ENCODE measurements around the gene ZNF341.

DNA sequence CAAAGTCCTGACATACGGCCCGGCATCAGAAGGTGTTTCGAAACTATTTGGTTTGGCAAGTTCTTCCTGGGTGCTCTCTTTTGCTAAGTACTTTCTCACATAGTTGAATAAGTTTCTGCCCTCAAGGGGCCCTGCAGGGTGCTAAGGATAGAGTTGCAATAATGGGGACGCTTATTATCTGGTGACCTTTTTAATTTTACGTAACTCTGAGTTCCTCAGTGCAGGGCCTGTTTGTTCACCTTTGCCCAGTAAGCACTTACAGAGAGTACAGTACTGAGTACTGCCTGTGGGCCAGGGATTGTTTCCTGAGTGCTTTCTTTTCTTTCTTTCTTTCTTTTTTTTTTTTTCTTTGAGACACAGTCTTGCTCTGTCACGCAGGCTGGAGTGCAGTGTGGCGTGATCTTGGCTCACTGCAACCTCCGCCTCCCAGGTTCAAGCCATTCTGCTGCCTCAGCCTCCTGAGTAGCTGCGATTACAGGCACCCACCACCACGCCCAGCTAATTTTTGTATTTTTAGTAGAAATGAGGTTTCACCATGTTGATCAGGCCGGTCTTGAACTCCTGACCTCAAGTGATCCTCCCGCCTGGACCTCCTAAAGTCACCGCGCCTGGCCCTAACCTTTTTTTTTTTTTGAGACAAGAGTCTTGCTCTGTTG lies 7.2 kb upstream of the ZNF341 start:
- TF ChIP-seq, protein P1, sequence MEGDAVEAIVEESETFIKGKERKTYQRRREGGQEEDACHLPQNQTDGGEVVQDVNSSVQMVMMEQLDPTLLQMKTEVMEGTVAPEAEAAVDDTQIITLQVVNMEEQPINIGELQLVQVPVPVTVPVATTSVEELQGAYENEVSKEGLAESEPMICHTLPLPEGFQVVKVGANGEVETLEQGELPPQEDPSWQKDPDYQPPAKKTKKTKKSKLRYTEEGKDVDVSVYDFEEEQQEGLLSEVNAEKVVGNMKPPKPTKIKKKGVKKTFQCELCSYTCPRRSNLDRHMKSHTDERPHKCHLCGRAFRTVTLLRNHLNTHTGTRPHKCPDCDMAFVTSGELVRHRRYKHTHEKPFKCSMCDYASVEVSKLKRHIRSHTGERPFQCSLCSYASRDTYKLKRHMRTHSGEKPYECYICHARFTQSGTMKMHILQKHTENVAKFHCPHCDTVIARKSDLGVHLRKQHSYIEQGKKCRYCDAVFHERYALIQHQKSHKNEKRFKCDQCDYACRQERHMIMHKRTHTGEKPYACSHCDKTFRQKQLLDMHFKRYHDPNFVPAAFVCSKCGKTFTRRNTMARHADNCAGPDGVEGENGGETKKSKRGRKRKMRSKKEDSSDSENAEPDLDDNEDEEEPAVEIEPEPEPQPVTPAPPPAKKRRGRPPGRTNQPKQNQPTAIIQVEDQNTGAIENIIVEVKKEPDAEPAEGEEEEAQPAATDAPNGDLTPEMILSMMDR (optimal IDR thresholded peaks at IDR 0.05 in 1 of 3, IDR thresholded peaks at IDR 0.05 in 1 of 3, conservative IDR thresholded peaks at IDR 0.05 in 1 of 3; ENCODE audit: extremely low read depth in 1 of 3, insufficient read depth in 2 of 3, low read length in 3 of 3), result no peak
- no peak for TF ChIP-seq EZH2 (IDR thresholded peaks at IDR 0.05; ENCODE audit: low read length)

All from keratinocyte (primary cell).